ENCODE results near the gene COLEC11. TPM values are rescaled to one million over a fixed set of nuclear protein-coding genes. Genes with fewer than 3 reads are reported as not detected.
"Not testable (repeated sequence)": the region's sequence is repeated elsewhere in the genome, so short reads cannot be mapped to it uniquely, and the experiment has no call there.

Gene COLEC11
- polyA plus RNA-seq, 1 experiment, result 0.15 TPM

DNA sequence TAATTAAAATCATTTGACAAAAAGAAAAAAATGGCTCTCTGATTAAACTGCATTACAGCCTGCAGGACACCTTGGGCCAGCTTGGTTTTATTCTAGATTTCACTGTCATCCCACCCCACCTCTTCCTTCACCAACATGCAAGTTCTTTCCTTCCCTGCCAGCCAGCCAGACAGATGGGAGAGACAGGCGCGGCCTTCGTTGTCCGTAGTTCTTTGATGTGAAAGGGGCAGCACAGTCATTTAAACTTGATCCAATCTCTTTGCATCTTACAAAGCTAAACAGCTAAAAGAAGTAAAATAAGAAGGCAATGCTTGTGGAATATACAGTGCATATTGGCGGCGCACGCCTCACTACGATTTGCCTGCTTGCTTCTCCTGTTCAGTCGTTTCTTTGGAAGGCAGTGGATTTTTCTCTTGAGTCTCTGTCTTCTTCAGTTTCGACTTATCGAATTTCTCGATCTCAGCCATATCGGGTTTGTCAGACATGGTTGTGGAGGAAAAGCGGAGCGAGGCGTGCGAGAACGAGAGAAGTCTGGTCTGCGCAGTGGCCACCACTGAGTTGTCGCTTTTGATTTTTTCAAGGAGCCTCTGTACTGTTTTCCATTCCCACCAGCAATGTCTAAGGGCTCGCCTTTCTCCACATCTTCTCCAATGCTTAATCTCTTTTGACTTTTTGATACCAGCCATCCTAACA is 22.4 kb downstream of the COLEC11 start:
- Histone ChIP-seq H3K27me3 (ENCODE audit: control insufficient read depth, insufficient read depth, low read length) (no peaks in the 10 kb centered on the region), H3K4me3 (ENCODE audit: low read depth, low read length) (no peak overlapping the region), H3K36me3 (ENCODE audit: control insufficient read depth, insufficient read depth, low read length) (no peaks in the 10 kb centered on the region)
- ChIA-PET CTCF (no interaction called here), POLR2A (no interaction called here)
- DNase-seq (ENCODE audit: low read depth), result no peak
- TF ChIP-seq, protein P1, sequence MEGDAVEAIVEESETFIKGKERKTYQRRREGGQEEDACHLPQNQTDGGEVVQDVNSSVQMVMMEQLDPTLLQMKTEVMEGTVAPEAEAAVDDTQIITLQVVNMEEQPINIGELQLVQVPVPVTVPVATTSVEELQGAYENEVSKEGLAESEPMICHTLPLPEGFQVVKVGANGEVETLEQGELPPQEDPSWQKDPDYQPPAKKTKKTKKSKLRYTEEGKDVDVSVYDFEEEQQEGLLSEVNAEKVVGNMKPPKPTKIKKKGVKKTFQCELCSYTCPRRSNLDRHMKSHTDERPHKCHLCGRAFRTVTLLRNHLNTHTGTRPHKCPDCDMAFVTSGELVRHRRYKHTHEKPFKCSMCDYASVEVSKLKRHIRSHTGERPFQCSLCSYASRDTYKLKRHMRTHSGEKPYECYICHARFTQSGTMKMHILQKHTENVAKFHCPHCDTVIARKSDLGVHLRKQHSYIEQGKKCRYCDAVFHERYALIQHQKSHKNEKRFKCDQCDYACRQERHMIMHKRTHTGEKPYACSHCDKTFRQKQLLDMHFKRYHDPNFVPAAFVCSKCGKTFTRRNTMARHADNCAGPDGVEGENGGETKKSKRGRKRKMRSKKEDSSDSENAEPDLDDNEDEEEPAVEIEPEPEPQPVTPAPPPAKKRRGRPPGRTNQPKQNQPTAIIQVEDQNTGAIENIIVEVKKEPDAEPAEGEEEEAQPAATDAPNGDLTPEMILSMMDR (IDR thresholded peaks at IDR 0.05; ENCODE audit: insufficient read depth, low read depth, low read length), result no peak

DNA sequence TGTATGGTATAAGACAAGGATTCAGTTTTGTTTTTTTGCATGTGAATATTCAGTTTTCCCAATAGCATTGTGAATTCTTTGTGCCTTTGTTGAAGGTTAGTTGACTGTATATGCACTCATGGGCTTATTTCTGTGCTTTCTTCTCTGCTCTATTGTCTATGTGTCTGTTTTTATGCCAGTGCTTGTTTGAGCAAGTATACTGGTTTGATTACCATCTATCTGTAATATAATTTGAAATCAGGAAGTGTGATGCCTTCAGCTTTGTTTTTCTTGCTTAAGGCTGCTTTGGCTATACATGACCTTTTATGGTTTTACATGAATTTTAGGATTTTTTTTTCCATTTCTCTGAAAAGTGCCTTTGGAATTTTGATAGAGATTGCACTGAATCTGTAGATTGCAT is 23.5 kb downstream of the COLEC11 start:
- ChIA-PET CTCF (no interaction called here), POLR2A (no interaction called here)
- Histone ChIP-seq H3K27me3 (ENCODE audit: control insufficient read depth, insufficient read depth, low read length) (no peaks in the 10 kb centered on the region), H3K36me3 (ENCODE audit: control insufficient read depth, insufficient read depth, low read length) (no peaks in the 10 kb centered on the region), H3K4me3 (ENCODE audit: low read depth, low read length) (no peak overlapping the region)
- DNase-seq (ENCODE audit: low read depth), result no peak
- TF ChIP-seq, protein P1 (IDR thresholded peaks at IDR 0.05; ENCODE audit: insufficient read depth, low read depth, low read length), result no peak

DNA sequence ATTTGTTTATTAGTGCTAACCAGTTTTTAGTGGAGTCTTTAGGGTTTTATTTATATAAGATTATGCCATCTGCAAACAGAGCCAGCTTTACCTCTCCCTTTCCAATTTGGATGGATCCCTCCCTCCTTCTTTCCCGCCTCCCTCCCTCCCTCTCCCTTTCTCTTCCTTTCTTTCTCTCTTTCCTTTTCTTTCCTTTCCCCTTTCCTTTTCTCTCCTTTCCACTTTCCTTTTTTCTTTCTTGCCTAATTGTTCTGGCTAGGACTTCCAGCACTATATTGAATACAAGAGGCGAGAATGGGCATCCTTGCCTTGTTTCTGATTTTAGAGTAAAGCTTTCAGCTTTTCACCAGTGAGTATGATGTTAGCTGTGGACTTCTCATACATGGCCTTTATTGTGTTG is 24.1 kb downstream of the COLEC11 start:
- Histone ChIP-seq H3K27me3 (ENCODE audit: control insufficient read depth, insufficient read depth, low read length) (no peaks in the 10 kb centered on the region), H3K4me3 (ENCODE audit: low read depth, low read length) (no peak overlapping the region), H3K36me3 (ENCODE audit: control insufficient read depth, insufficient read depth, low read length) (no peaks in the 10 kb centered on the region)
- ChIA-PET CTCF (no interaction called here), POLR2A (no interaction called here)
- TF ChIP-seq, protein P1 (IDR thresholded peaks at IDR 0.05; ENCODE audit: insufficient read depth, low read depth, low read length), result no peak
- no peak for DNase-seq (ENCODE audit: low read depth)

DNA sequence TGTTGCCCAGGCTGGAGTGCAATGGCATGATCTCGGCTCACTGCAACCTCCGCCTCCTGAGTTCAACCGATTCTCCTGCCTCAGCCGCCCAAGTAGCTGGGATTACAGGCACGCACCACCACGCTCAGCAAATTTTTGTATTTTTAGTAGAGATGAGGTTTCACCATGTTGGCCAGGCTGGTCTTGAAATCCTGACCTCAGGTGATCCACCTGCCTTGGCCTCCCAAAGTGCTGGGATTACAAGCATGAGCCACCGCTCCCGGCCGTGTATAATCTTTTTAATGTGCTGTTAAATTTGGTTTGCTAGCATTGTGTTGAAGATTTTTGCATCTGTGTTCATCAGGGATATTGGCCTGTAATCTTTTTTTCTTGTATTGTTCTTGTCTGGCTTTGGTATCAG is 24.7 kb downstream of the COLEC11 start:
- POLR2A ChIA-PET; DNase-seq (ENCODE audit: low read depth); H3K36me3 ChIP-seq (ENCODE audit: control insufficient read depth, insufficient read depth, low read length); CTCF ChIA-PET; H3K4me3 ChIP-seq (ENCODE audit: low read depth, low read length); H3K27me3 ChIP-seq (ENCODE audit: control insufficient read depth, insufficient read depth, low read length): not testable (repeated sequence)

DNA sequence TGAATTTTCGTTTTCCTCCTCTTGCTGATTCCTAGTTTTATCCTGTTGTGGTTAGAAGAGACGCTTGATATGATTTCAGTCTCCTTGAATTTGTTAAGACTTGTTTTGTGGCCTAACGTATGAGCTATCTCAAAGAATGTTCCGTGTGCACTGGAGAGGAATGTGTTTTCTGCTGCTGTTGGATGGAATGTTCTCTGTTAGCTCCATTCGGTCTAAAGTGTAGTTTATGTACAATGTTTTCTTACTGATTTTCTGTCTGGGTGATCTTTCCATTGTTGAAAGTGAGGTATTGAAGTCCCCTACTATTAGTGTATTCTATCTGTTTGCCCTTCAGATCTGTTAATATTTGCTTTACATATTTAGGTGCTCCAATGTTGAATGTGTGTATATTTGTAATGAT is 25.9 kb downstream of the COLEC11 start:
- TF ChIP-seq, protein P1 (IDR thresholded peaks at IDR 0.05; ENCODE audit: insufficient read depth, low read depth, low read length), result no peak
- no peak for DNase-seq (ENCODE audit: low read depth)
- no peaks in the 10 kb centered on the region for H3K36me3 ChIP-seq (ENCODE audit: control insufficient read depth, insufficient read depth, low read length)
- no peak overlapping the region for H3K4me3 ChIP-seq (ENCODE audit: low read depth, low read length)
- ChIA-PET CTCF (no interaction called here), POLR2A (no interaction called here)
- H3K27me3 ChIP-seq (ENCODE audit: control insufficient read depth, insufficient read depth, low read length), result no peaks in the 10 kb centered on the region

DNA sequence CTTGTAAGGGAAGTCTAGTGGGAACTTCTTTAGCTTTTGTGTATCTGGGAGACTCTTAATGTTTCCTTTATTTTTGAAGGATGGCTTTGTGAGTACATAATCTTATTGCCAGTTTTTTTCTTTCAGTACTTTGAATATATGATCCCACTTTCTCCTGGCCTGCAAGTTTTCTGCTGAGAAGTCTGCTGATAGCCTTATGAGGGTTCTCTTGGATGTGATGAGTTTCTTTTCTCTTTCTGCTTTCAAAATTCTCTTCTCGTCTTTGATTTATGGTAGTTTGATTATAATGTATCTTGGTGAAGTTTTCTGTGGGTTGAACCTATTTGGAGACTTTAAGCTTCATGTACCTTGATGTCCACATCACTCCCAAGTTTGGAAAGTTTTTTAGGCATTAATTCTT is 28.1 kb downstream of the COLEC11 start:
- no peaks in the 10 kb centered on the region for H3K36me3 ChIP-seq (ENCODE audit: control insufficient read depth, insufficient read depth, low read length)
- H3K4me3 ChIP-seq (ENCODE audit: low read depth, low read length), result no peak overlapping the region
- H3K27me3 ChIP-seq (ENCODE audit: control insufficient read depth, insufficient read depth, low read length), result no peaks in the 10 kb centered on the region
- DNase-seq (ENCODE audit: low read depth), result no peak
- CTCF ChIA-PET, result interaction anchor here (1.0 to 1.4 kb wide), 2 partner anchors 13 to 28 kb away, joined by 4 read pairs; partner anchors contain the start of gene COLEC11
- POLR2A ChIA-PET, result no interaction called here
- TF ChIP-seq, protein P1 (IDR thresholded peaks at IDR 0.05; ENCODE audit: insufficient read depth, low read depth, low read length), result no peak

Measured in BJ (cell line).